Immature natural killer cell (primary cell): Measurements from ENCODE around the gene C7orf57. TPM values are rescaled to one million over a fixed set of nuclear protein-coding genes. Genes with fewer than 3 reads are reported as not detected.

Experiments used
- DNase-seq, 3 donors: peaks; one replicate each; pipeline ENCODE4 v3.0.0; 2022; ENCODE audit warnings: mixed read lengths in 1 of 3
- H3K27ac Mint-ChIP-seq, 6 donors: one replicate each; pipeline ENCODE4 v1.8.0; 2020; ENCODE audit warnings: mixed read lengths in 6 of 6, mild to moderate bottlenecking in 5 of 6, inconsistent platforms in 4 of 6, moderate library complexity in 3 of 6
- H3K27me3 Mint-ChIP-seq, 3 donors: one replicate each; pipeline ENCODE4 v1.8.0; 2020 to 2021; ENCODE audit warnings: low read depth in 3 of 3, mild to moderate bottlenecking in 3 of 3, mixed read lengths in 3 of 3, moderate library complexity in 3 of 3, inconsistent platforms in 1 of 3
- H3K36me3 Mint-ChIP-seq, 3 donors: one replicate each; pipeline ENCODE4 v1.8.0; 2020; ENCODE audit warnings: mixed read lengths in 3 of 3, inconsistent platforms in 2 of 3, mild to moderate bottlenecking in 2 of 3
- H3K4me1 Mint-ChIP-seq, 2 donors: one replicate each; pipeline ENCODE4 v1.8.0; 2020; ENCODE audit warnings: inconsistent platforms in 2 of 2, mild to moderate bottlenecking in 2 of 2, mixed read lengths in 2 of 2, moderate library complexity in 1 of 2
- H3K4me3 Mint-ChIP-seq, 5 donors: one replicate each; pipeline ENCODE4 v1.8.0; 2020; ENCODE audit warnings: mild to moderate bottlenecking in 5 of 5, mixed read lengths in 5 of 5, inconsistent platforms in 3 of 5, moderate library complexity in 3 of 5
- H3K9me3 Mint-ChIP-seq, 6 donors: one replicate each; pipeline ENCODE4 v1.8.0; 2020; ENCODE audit warnings: mild to moderate bottlenecking in 6 of 6, mixed read lengths in 6 of 6, inconsistent platforms in 4 of 6, moderate library complexity in 3 of 6
- polyA plus RNA-seq, 3 donors: library from polyadenylated mRNA; unstranded; fragments of 300-500 nt; fragmentation: Illumina TruSeq; gene quantifications; one replicate each; pipeline ENCODE4 v1.2.3, GENCODE V29; 2021

C7orf57 gene
- polyA plus RNA-seq, 3 donors from 2014 or later: 0.11 to 0.31 TPM; not detected in 1

- no peaks in the 10 kb centered on the region for H3K9me3 Mint-ChIP-seq
- no peak overlapping the region for H3K4me3 Mint-ChIP-seq
- peaks cover 12 to 18% of the 10 kb centered on the region in 2 donors for H3K4me1 Mint-ChIP-seq
- DNase-seq: no peak
- peak overlapping the region in 3 of 6 donors; percentile 35 to 74 (median 53) for H3K27ac Mint-ChIP-seq
- peaks cover 0 to 28% (median 5%) of the 10 kb centered on the region in 3 donors for H3K36me3 Mint-ChIP-seq
- H3K27me3 Mint-ChIP-seq: peaks cover 0 to 8% (median 0%) of the 10 kb centered on the region in 3 donors
Observed at GRCh38 chr7:48110868-48111267, 75.5 kb downstream of the C7orf57 start.

Other genes with a start within 250 kb of the C7orf57 start
- under 1 TPM in 1 of 3 donors, not detected in 2; 0.03 TPM for gene PKD1L1, start 87.1 kb upstream of the C7orf57 start, polyA plus RNA-seq
- gene HUS1, start 55.9 kb upstream of the C7orf57 start, polyA plus RNA-seq: 10 to 100 TPM; 34.8 to 44.8 (median 44.0) TPM
- not detected for gene SUN3, start 6.4 kb upstream of the C7orf57 start, polyA plus RNA-seq
- gene UPP1, start 53.7 kb downstream of the C7orf57 start, polyA plus RNA-seq: 100 to 1,000 TPM; 125 to 171 (median 166) TPM
- gene ABCA13, start 135.9 kb downstream of the C7orf57 start, polyA plus RNA-seq: not detected